Measurements from ENCODE around the gene TBC1D9.

DNA sequence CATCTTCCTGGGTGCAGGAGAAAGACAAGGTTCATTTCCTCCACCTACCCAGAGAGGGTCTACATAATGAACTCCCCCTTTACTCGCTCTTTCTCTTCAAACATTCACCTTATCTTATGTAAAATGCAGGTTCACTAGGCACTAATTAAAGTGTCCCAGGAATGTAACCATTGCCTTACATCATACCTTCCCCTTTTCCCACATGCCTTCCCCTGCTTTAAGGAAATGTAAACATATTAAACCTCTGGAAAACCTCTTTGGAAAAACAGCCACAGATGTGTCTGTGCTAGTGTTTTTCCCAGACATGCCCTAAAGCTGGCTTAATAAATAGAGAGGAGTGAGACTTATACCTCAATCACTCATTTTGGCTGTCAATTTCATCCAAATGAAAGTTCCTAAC lies 15.8 kb downstream of the TBC1D9 start:
- TF ChIP-seq POLR2A (IDR thresholded peaks at IDR 0.05; ENCODE audit: low read depth, low read length) = no peak
- TF ChIP-seq CUX1 (IDR thresholded peaks at IDR 0.05; ENCODE audit: insufficient replicate concordance, low read depth, low read length) = no peak
